Measurements from ENCODE around the gene TSC1. TPM values are rescaled to one million over a fixed set of nuclear protein-coding genes. Genes with fewer than 3 reads are reported as not detected.

The TSC1 gene
- total RNA-seq, 4 donors from 2014 or later, result 48.4 to 206 (median 92.3) TPM

DNA sequence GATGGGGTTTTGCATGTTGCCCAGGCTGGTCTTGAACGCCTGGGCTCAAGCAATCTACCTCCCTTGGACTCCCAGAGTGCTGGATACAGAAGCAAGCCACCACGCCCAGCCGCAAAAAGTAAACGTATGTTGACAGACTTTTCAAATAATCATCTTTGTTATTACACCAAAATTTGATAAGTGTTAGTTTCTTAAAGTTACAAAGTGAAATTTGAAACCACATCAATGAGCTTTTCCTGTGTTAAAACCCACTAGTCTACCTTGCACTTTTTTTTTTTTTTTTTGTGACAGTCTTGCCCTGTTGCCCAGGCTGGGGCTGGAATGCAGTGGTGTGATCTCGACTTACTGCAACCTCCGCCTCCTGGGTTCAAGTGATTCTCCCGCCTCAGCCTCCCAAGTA is 35.8 kb downstream of the TSC1 start:
- H3K27ac ChIP-seq, result no peak overlapping the region
- intact Hi-C loops (cut with DNase I; ENCODE audit: low total_unique reads), result loop anchor here (10.0 kb wide), 1 partner anchor 244 kb away; the partner anchor contains the start of gene DDX31
- TF ChIP-seq POLR2AphosphoS5 (IDR thresholded peaks at IDR 0.05), result no peak
- no peak for TF ChIP-seq POLR2A (IDR thresholded peaks at IDR 0.05)
- TF ChIP-seq EP300 (IDR thresholded peaks at IDR 0.05; ENCODE audit: low read depth), result no peak
- TF ChIP-seq, protein P1, sequence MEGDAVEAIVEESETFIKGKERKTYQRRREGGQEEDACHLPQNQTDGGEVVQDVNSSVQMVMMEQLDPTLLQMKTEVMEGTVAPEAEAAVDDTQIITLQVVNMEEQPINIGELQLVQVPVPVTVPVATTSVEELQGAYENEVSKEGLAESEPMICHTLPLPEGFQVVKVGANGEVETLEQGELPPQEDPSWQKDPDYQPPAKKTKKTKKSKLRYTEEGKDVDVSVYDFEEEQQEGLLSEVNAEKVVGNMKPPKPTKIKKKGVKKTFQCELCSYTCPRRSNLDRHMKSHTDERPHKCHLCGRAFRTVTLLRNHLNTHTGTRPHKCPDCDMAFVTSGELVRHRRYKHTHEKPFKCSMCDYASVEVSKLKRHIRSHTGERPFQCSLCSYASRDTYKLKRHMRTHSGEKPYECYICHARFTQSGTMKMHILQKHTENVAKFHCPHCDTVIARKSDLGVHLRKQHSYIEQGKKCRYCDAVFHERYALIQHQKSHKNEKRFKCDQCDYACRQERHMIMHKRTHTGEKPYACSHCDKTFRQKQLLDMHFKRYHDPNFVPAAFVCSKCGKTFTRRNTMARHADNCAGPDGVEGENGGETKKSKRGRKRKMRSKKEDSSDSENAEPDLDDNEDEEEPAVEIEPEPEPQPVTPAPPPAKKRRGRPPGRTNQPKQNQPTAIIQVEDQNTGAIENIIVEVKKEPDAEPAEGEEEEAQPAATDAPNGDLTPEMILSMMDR (IDR thresholded peaks at IDR 0.05), result no peak
- no peak for DNase-seq
- peaks cover 0 to 50% (median 13%) of the 10 kb centered on the region in 4 donors for H3K36me3 ChIP-seq
- in situ Hi-C loops (cut with MboI; ENCODE audit: low pct_ligation_motif_present in 1 of 4, low pct_unique_long_range_greater_than_20kb in 1 of 4, low sequenced_read_pairs in 3 of 4), result no loop called here
- H3K4me1 ChIP-seq, result no peaks in the 10 kb centered on the region
- no peaks in the 10 kb centered on the region for H3K9me3 ChIP-seq
- no peaks in the 10 kb centered on the region for H3K27me3 ChIP-seq
- 77 to 78% methylated on average over 5 to 7 of the region's 7 CpGs for WGBS, 2 donors (ENCODE audit: low coverage in 1 of 2)
- H3K4me3 ChIP-seq, result no peak overlapping the region

DNA sequence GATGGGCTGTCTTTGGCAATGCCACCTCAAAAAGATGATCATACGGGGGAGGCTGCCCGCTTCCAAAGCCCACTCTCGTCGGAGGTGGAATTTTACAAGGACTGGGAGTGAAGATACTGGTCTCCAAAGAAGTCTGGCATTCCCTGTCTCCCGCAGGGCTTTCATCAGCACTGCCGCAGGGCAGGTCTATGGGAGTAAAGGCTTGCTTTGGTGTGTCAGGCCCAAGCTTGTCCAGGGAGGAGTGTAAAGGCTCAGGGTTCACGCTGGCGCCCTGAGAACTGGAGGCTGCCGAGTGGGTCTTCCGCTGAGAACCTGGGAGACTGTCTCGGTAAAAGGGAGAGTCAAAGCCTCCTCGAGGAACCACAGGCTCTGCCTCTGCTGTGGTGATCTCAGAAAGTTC is 38.7 kb downstream of the TSC1 start:
- 96 to 100% methylated on average over 1 to 12 of the region's 12 CpGs for WGBS, 2 donors (ENCODE audit: low coverage in 1 of 2)
- no peaks in the 10 kb centered on the region for H3K4me1 ChIP-seq
- H3K9me3 ChIP-seq, result no peaks in the 10 kb centered on the region
- H3K36me3 ChIP-seq, result peaks cover 0 to 37% (median 10%) of the 10 kb centered on the region in 4 donors
- intact Hi-C loops (cut with DNase I; ENCODE audit: low total_unique reads) (loop anchor here (10.0 kb wide), 1 partner anchor 241 kb away; the partner anchor contains the start of gene DDX31), in situ Hi-C loops (cut with MboI; ENCODE audit: low pct_ligation_motif_present in 1 of 4, low pct_unique_long_range_greater_than_20kb in 1 of 4, low sequenced_read_pairs in 3 of 4) (no loop called here)
- H3K4me3 ChIP-seq, result no peak overlapping the region
- TF ChIP-seq POLR2A (IDR thresholded peaks at IDR 0.05) (no peak), EP300 (IDR thresholded peaks at IDR 0.05; ENCODE audit: low read depth) (no peak), POLR2AphosphoS5 (IDR thresholded peaks at IDR 0.05) (no peak)
- TF ChIP-seq, protein P1 (IDR thresholded peaks at IDR 0.05), result no peak
- no peak for DNase-seq
- H3K27ac ChIP-seq, result no peak overlapping the region
- H3K27me3 ChIP-seq, result no peaks in the 10 kb centered on the region

DNA sequence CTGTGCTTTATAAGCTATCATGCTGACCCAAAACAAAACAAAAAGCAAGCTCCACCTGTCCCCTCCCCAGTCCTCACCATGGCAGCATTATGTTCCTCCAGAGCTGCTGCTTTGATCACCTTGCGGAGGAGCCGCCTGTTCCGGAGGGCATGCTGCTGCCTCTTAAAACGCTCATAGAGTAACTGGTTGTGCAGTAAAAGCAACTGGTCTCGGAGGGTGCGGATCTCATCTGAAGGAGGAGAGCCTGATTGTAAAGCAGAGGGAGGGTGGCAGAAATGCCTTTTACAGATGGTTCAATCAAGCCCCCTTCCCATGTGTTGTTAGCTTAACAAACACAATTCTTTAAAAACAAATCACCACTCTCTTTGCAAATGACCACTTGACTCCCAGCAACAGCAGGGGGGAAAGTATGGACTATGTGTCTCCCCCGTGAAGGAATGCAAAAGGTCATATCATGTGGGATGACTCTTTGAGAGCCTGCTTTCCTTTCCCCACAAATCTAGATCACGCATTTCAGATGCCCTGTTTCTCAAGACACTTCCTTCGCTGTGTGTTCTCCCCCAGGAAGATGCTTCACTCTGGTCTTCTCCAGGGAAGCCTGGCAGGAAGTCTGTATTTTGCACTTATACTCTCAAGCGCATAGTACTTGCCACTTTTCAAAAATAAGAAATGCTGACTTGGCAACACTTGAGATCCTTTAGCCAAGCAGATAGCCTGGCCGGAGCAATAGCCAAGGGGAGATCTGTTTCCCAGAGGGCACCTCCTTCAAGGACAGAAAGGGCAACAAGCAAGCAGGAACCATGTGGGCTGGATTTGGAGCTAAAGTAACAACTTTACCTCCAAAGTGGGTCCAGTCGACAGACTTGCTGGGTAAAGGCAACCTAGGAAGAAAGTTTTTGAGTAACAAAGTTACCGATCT is 40.6 kb downstream of the TSC1 start:
- in situ Hi-C loops (cut with MboI; ENCODE audit: low pct_ligation_motif_present in 1 of 4, low pct_unique_long_range_greater_than_20kb in 1 of 4, low sequenced_read_pairs in 3 of 4) (no loop called here), intact Hi-C loops (cut with DNase I; ENCODE audit: low total_unique reads) (loop anchor here (10.0 kb wide), 1 partner anchor 239 kb away; the partner anchor contains the start of gene DDX31)
- Histone ChIP-seq H3K9me3 (no peaks in the 10 kb centered on the region), H3K4me1 (no peaks in the 10 kb centered on the region), H3K27me3 (no peaks in the 10 kb centered on the region), H3K36me3 (peaks cover 0 to 31% (median 12%) of the 10 kb centered on the region in 4 donors), H3K27ac (no peak overlapping the region), H3K4me3 (no peak overlapping the region)
- DNase-seq, result no peak
- WGBS, 2 donors (ENCODE audit: low coverage in 1 of 2), result 84 to 92% methylated on average over 9 to 13 of the region's 13 CpGs
- TF ChIP-seq EP300 (IDR thresholded peaks at IDR 0.05; ENCODE audit: low read depth) (no peak), POLR2A (IDR thresholded peaks at IDR 0.05) (no peak), POLR2AphosphoS5 (IDR thresholded peaks at IDR 0.05) (no peak)
- TF ChIP-seq, protein P1 (IDR thresholded peaks at IDR 0.05), result no peak

Measured in transverse colon (tissue), 4 donors.